GM18511 (cell line): ENCODE data around the gene COPS4.

Experiments
- ATAC-seq: cut with Tn5 transposase; IDR thresholded peaks from one replicate; pipeline ENCODE4 v1.9.1; 2021; ENCODE audit warnings: mild to moderate bottlenecking, moderate library complexity; ENCODE audit not compliant: unreplicated experiment

The COPS4 gene

DNA sequence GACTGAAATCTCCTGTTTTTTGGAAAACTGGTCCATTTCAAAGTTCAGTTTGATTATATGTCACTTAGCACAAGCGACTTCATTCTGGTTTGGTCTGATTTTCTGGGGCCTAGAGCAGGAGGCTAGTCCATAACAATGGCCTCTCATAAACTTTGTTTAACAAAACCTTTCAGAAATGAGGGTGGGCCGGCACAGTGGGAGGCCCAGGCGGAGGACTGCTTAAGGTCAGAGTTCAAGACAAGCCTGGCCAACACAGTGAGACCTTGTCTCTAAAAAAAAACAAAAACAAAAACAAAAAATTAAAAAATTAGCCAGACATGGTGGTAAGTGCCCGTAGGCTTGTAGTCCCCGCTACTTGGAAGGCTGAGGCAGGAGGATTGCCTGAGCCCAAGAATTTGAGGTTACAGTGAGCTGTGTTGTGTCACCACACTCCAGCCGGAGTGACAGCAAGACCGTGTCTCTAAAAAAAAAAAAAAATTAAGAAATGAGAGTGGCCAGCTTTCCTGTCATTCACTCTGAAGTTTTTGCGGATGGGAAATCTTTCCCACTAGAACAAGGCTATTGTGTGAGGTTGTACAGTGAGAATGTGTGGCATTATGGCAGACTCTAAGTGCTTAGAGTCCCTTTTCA lies 80.8 kb downstream of the COPS4 start:
- ATAC-seq, result no peak

GRCh38 chr4:83118869-83119268 lies 83.9 kb downstream of the COPS4 start:
- no peak for ATAC-seq

- no peak for ATAC-seq
Observed at GRCh38 chr4:83121246-83121645, 86.3 kb downstream of the COPS4 start.

DNA sequence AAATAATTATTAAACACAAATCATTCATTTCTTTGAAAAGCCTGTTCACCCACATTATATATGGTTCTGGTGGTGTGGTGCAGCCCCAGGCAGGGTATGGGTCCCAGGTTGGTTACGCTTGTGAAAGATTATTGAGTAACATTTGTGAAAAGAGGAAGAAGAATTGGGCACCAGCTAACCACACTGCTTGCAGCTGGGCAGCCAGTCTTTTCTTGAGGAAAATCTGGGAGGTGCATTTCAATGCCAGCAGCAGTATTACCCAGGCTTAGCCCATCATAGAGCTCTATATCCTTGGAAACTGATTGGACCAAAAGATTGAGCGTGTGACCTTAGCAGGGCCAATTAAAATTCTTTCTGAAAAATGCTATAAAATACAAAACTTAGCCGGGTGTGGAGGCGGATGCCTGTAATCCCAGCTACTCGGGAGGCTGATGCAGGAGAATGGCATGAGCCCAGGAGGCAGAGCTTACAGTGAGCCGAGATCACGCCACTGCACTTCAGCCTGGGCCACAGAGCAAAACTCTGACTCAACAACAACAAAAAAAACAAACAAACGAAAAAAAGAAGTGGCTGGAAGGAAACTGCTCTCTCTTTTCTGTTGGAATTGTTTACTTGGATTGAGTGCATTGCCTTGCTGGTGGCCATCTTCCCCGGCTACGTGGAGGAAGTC lies 89.3 kb downstream of the COPS4 start:
- peak; percentile 84 for ATAC-seq
